LoVo (cell line): ENCODE data around the gene HDAC9.
"Not testable (repeated sequence)": the region's sequence is repeated elsewhere in the genome, so short reads cannot be mapped to it uniquely, and the experiment has no call there.

ENCODE experiments used
- DNase-seq: peaks from one replicate; pipeline ENCODE4 v3.0.0-alpha.2; 2016; ENCODE audit warnings: low spot score

The HDAC9 gene

DNA sequence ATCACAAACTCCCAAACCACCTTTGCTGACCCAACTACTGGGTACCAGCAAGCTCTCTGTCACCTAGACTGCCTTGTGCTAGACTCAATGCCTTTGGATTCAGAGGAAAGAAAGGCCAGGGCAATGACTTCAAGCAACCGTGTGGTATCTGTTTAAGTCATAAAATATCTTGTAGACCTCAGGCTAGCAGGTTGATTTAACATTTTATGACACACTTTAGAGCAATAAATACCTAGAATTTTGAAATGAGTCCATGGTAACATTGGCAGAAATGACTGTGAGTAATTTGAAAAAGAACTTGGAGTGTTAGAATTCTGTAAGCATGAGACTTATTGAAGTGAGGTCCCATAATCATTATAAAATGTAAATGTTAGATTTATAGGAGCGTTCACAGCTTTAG lies 534.7 kb downstream of the HDAC9 start:
- peak; percentile 19 for DNase-seq

DNA sequence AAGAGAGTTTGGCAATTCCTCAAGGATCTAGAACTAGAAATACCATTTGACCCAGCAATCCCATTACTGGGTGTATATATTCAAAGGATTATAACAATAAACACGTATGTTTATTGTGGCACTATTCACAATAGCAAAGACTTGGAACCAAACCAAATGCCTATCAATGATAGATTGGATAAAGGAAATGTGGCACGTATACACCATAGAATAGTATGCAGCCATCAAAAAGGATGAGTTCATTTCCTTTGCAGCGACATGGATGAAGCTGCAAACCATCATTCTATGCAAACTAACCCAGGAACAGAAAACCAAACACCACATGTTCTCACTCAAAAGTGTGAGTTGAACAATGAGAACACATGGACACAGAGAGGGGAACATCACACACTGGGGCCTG lies 537.4 kb downstream of the HDAC9 start:
- not testable (repeated sequence) for DNase-seq

DNA sequence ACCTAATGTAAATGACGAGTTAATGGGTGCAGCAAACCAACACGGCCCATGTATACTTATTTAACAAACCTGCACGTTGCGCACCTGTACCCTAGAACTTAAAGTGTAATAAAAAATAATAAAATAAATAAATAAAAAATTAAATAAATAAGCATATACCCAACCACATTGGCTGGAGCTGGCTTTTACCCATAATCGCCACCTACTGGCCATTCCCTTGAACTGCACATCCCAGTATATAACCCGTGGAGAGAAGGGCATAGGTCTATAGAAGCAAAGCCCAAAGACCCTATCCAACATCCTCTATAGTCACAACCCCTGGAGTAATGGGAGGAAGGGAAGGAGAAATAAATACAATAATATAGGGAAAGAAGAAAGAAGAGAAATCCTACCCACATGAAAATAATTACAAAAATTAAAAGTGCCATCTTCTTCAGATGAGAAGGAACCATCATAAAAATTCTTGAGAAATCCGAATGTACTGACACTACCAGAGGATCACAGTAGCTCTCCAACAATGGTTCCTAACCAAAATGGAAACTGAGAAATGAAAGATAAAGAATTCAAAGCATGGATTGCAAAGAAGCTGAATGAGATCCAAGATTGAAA lies 556.3 kb downstream of the HDAC9 start:
- peak; percentile 32 for DNase-seq
